ENCODE data around the gene RIT2. TPM values are rescaled to one million over a fixed set of nuclear protein-coding genes. Genes with fewer than 3 reads are reported as not detected.

RIT2 gene
- total RNA-seq, 1 donor from 2014 or later: not detected

DNA sequence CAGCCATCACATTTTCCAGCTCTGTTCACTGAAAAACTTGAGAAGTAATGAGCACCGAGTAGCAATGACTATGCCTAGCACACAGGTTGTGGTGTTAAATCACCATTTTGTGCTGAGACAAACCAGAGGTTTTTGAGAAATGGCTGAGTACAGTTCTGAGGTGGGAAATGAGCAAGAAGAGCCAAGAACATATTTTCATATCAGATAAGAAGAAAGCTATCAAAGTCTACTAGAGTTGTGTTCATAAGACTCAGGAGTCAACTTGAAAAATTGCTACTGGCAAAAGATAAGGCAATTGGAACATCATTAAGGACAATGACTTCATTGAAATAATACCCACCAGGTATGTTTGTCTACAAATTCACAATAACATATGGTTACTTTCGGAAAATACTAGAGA lies 108.1 kb downstream of the RIT2 start:
- H3K27ac Mint-ChIP-seq: no peak overlapping the region
- H3K9me3 Mint-ChIP-seq: no peaks in the 10 kb centered on the region
- no peak overlapping the region for H3K4me3 Mint-ChIP-seq
- H3K27me3 Mint-ChIP-seq (ENCODE audit: low read depth): peaks cover 3% of the 10 kb centered on the region
- peaks cover 39% of the 10 kb centered on the region for H3K4me1 Mint-ChIP-seq
- TF ChIP-seq, protein P1, sequence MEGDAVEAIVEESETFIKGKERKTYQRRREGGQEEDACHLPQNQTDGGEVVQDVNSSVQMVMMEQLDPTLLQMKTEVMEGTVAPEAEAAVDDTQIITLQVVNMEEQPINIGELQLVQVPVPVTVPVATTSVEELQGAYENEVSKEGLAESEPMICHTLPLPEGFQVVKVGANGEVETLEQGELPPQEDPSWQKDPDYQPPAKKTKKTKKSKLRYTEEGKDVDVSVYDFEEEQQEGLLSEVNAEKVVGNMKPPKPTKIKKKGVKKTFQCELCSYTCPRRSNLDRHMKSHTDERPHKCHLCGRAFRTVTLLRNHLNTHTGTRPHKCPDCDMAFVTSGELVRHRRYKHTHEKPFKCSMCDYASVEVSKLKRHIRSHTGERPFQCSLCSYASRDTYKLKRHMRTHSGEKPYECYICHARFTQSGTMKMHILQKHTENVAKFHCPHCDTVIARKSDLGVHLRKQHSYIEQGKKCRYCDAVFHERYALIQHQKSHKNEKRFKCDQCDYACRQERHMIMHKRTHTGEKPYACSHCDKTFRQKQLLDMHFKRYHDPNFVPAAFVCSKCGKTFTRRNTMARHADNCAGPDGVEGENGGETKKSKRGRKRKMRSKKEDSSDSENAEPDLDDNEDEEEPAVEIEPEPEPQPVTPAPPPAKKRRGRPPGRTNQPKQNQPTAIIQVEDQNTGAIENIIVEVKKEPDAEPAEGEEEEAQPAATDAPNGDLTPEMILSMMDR (IDR thresholded peaks at IDR 0.05; ENCODE audit: unreplicated experiment): no peak
- no peak for DNase-seq (ENCODE audit: low spot score in 2 of 2, unreplicated experiment in 2 of 2)
- H3K36me3 Mint-ChIP-seq: no peaks in the 10 kb centered on the region

DNA sequence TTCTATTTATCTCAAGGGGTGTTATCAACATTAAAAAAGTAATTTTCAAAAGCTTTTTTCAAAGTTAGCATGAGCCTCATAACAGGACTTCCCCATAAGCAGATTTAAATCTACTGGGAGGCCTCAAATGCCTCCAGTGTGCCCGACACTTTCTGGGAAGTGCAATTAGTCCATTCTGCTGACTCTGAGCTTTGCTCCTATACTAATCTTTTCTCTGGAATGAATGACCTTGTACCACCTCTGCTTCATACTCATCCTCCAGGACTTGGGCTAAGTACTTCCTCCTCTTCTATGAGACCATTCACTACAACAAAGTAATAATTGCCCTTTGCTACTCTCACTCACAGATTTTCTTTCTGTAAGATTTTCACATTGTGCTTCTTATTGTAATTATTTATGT lies 111.1 kb downstream of the RIT2 start:
- no peak for DNase-seq (ENCODE audit: low spot score in 2 of 2, unreplicated experiment in 2 of 2)
- H3K4me3 Mint-ChIP-seq: no peak overlapping the region
- H3K27me3 Mint-ChIP-seq (ENCODE audit: low read depth): peaks cover 9% of the 10 kb centered on the region
- no peak overlapping the region for H3K27ac Mint-ChIP-seq
- TF ChIP-seq, protein P1 (IDR thresholded peaks at IDR 0.05; ENCODE audit: unreplicated experiment): no peak
- peaks cover 2% of the 10 kb centered on the region for H3K36me3 Mint-ChIP-seq
- peaks cover 7% of the 10 kb centered on the region for H3K9me3 Mint-ChIP-seq
- peaks cover 37% of the 10 kb centered on the region for H3K4me1 Mint-ChIP-seq

DNA sequence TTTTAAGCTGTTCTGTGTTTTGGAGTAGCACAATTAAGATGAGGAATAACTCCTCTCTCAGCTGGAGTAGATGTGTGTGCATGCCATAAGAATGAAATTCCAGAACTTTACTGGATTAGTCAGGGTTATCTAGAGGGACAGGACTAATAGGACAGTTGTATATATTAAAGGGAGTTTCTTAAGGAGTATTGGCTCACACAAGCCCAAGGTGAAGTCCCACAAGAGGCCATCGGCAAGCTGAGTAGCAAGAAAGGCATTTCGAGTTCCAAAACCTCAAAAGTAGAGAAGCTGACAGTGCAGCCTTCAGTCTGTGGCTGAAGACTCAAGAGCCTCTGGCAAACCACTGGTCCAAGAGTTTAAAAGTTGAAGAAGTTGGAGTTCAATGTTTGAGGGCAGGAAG lies 113.7 kb downstream of the RIT2 start:
- H3K27me3 Mint-ChIP-seq (ENCODE audit: low read depth): peaks cover 11% of the 10 kb centered on the region
- no peak for DNase-seq (ENCODE audit: low spot score in 2 of 2, unreplicated experiment in 2 of 2)
- peaks cover 26% of the 10 kb centered on the region for H3K4me1 Mint-ChIP-seq
- H3K4me3 Mint-ChIP-seq: no peak overlapping the region
- H3K36me3 Mint-ChIP-seq: peaks cover 2% of the 10 kb centered on the region
- TF ChIP-seq, protein P1 (IDR thresholded peaks at IDR 0.05; ENCODE audit: unreplicated experiment): no peak
- H3K9me3 Mint-ChIP-seq: peaks cover 7% of the 10 kb centered on the region
- H3K27ac Mint-ChIP-seq: no peak overlapping the region

DNA sequence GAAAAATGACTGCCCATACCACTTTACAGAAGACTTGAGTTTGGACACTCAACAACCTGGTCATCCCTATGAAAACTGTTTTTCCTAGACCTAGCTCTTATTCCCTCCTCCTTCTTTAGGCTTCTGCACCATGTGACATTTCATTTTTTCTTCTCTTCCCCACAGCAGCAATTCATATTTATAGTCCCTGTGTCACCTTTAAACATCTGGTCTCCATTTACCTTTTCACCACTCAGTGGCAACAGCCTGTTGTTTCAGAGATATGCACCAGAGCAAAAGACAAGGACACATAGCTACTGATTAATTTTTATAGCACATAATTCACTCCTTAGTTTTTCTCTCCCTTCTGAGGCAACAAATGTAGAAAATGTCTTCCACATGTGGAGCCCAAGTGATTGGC lies 118.7 kb downstream of the RIT2 start:
- Mint-ChIP-seq H3K4me1 (peaks cover 4% of the 10 kb centered on the region), H3K27ac (no peak overlapping the region), H3K4me3 (no peak overlapping the region), H3K36me3 (peaks cover 5% of the 10 kb centered on the region), H3K9me3 (peaks cover 7% of the 10 kb centered on the region), H3K27me3 (ENCODE audit: low read depth) (peaks cover 14% of the 10 kb centered on the region)
- TF ChIP-seq, protein P1 (IDR thresholded peaks at IDR 0.05; ENCODE audit: unreplicated experiment): no peak
- DNase-seq (ENCODE audit: low spot score in 2 of 2, unreplicated experiment in 2 of 2): no peak

DNA sequence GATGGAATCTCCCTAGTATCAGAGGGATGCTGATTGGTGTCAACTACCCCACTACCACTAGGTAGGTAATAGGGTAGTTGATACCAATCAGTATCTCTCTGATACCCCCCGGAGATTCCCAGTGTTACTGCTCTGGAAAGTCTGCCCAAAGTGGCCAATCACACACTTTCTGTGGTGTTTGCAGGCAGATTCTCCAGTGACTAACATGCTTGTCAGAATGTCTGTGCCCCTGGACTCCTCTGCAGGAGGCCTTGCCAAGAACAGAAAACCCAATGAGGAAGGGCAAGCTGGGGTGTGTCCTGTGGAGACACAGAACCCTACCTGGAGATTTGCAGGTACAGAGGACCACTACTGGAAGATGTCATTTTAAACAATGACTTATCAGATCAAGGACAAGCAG lies 135.1 kb downstream of the RIT2 start:
- peaks cover 2% of the 10 kb centered on the region for H3K27me3 Mint-ChIP-seq (ENCODE audit: low read depth)
- TF ChIP-seq, protein P1 (IDR thresholded peaks at IDR 0.05; ENCODE audit: unreplicated experiment): no peak

More for the DNA sequence above, 135.1 kb downstream of the RIT2 start:
- H3K9me3 Mint-ChIP-seq: peaks cover 5% of the 10 kb centered on the region
- H3K27ac Mint-ChIP-seq: no peak overlapping the region
- H3K36me3 Mint-ChIP-seq: no peaks in the 10 kb centered on the region
- H3K4me1 Mint-ChIP-seq: peaks cover 11% of the 10 kb centered on the region
- no peak for DNase-seq (ENCODE audit: low spot score in 2 of 2, unreplicated experiment in 2 of 2)
- no peak overlapping the region for H3K4me3 Mint-ChIP-seq

Data from mesothelial cell of epicardium (in vitro differentiated cells).